Panc1 (cell line): ENCODE measurements around the gene HDGFL2. TPM values are rescaled to one million over a fixed set of nuclear protein-coding genes. Genes with fewer than 3 reads are reported as not detected.

Experiments used
- ATAC-seq: fragments of 200-7000 bp; cut with Tn5 transposase; 2 replicates; pipeline ENCODE4 v1.9.1; 2020; ENCODE audit warnings: mild to moderate bottlenecking, moderate library complexity
- BruUV-seq: library from RNA; stranded (reverse); fragments of 400-500 nt; replicated peaks from 2 replicates; lab custom pipeline; 2021; lab: Mats Ljungman, UMichigan
- CTCF ChIA-PET: fragments of 300-600 bp; sonication (Branson Sonifier 250); formaldehyde crosslinking; loops from one replicate; lab custom pipeline; 2022; ENCODE audit warnings: antibody characterized with exemption; lab: Charles Lee
- POLR2A ChIA-PET: fragments of 300-600 bp; sonication (Branson Sonifier 250); formaldehyde crosslinking; loops from one replicate; lab custom pipeline; 2022; ENCODE audit warnings: antibody characterized with exemption; lab: Charles Lee
- DNase-seq: peaks from one replicate; pipeline ENCODE4 v3.0.0-alpha.2; 2010; ENCODE audit warnings: low read depth, low spot score
- H3K27ac ChIP-seq: 2 replicates; pipeline ENCODE4 v1.5.1; 2011; ENCODE audit warnings: mild to moderate bottlenecking, low read length, inconsistent platforms
- H3K27me3 ChIP-seq: fragments of 200-500 bp; sonication (Bioruptor generic); 2 replicates; pipeline ENCODE4 v1.6.0; 2014; ENCODE audit warnings: low read length, inconsistent platforms; ENCODE audit not compliant: control insufficient read depth, insufficient read depth
- H3K36me3 ChIP-seq: fragments of 200-500 bp; sonication (Bioruptor generic); 2 replicates; pipeline ENCODE4 v1.5.1; 2014; ENCODE audit warnings: inconsistent platforms, mild to moderate bottlenecking, low read length, moderate library complexity; ENCODE audit not compliant: control insufficient read depth, insufficient read depth
- H3K4me1 ChIP-seq: 2 replicates; pipeline ENCODE4 v1.5.1; 2011; ENCODE audit warnings: inconsistent platforms, mild to moderate bottlenecking, low read length, moderate library complexity; ENCODE audit not compliant: control insufficient read depth, insufficient read depth
- H3K4me3 ChIP-seq, 2 experiments: 2 replicates each; pipeline ENCODE4 v1.5.1; 2011 to 2012; ENCODE audit warnings: low read depth in 2 of 2, low read length in 2 of 2, mild to moderate bottlenecking in 2 of 2, inconsistent platforms in 1 of 2, moderate library complexity in 1 of 2
- H3K9me3 ChIP-seq: fragments of 200-500 bp; sonication (Bioruptor generic); 2 replicates; pipeline ENCODE4 v1.5.1; 2014; ENCODE audit warnings: low read depth, mild to moderate bottlenecking, inconsistent platforms, low read length, moderate library complexity; ENCODE audit not compliant: control insufficient read depth, insufficient read depth
- CTCF ChIP-seq: fragments of 450-650 bp; IDR thresholded peaks from 2 replicates; pipeline ENCODE4 v1.5.1; 2017; ENCODE audit warnings: mild to moderate bottlenecking
- POLR2AphosphoS5 ChIP-seq: IDR thresholded peaks from 2 replicates; pipeline ENCODE4 v1.6.1; 2012; ENCODE audit warnings: mild to moderate bottlenecking, low read depth, low read length, moderate library complexity
- REST ChIP-seq, 2 experiments: IDR thresholded peaks; 2 replicates each; pipeline ENCODE4 v1.6.1; 2011 to 2012; ENCODE audit warnings: low read depth in 2 of 2, control low read depth in 1 of 2, low read length in 1 of 2, mild to moderate bottlenecking in 1 of 2, moderate library complexity in 1 of 2; ENCODE audit not compliant: insufficient read depth in 1 of 2
- SIN3A ChIP-seq: IDR thresholded peaks from 2 replicates; pipeline ENCODE4 v1.6.1; 2012; ENCODE audit warnings: low read depth, mild to moderate bottlenecking, low read length, moderate library complexity, borderline replicate concordance; ENCODE audit not compliant: insufficient read depth
- TCF7L2 ChIP-seq: IDR thresholded peaks from 2 replicates; pipeline ENCODE4 v1.6.1; 2011; ENCODE audit warnings: mild to moderate bottlenecking, low read depth, low read length, inconsistent platforms
- in situ Hi-C: cut with HindIII; loops from 2 replicates; pipeline ENCODE4 v1.10.0; 2016; ENCODE audit warnings: low sequenced_read_pairs, low pct_unique_long_range_greater_than_20kb
- intact Hi-C: fragments of 100-400 bp; cut with micrococcal nuclease; formaldehyde crosslinking; loops from one replicate; pipeline ENCODE4 v1.10.0; 2022; ENCODE audit not compliant: unreplicated experiment
- total RNA-seq: library from RNA; stranded (reverse); gene quantifications from one replicate; pipeline ENCODE4 v1.2.1, GENCODE V29; 2021; ENCODE audit not compliant: unreplicated experiment

The HDGFL2 gene
- total RNA-seq, 1 experiment from 2014 or later, result 56.9 TPM

- Histone ChIP-seq H3K9me3 (no peaks in the 10 kb centered on the region), H3K4me1 (peaks cover 5% of the 10 kb centered on the region; the same call in 1 of the 2 replicates), H3K4me3 (no peak overlapping the region), H3K36me3 (no peaks in the 10 kb centered on the region), H3K27ac (no peak overlapping the region), H3K27me3 (no peaks in the 10 kb centered on the region)
- POLR2A ChIA-PET, result no interaction called here
- in situ Hi-C loops, result no loop called here
- CTCF ChIA-PET, result no interaction called here
- BruUV-seq, result no TSS peak
- no peak for ATAC-seq
- intact Hi-C loops, result no loop called here
- DNase-seq, result no peak
- no peak for TF ChIP-seq TCF7L2
- TF ChIP-seq CTCF, result no peak
- TF ChIP-seq REST (IDR thresholded peaks at IDR 0.05; ENCODE audit: insufficient read depth in 1 of 2, low read depth in 2 of 2, low read length in 1 of 2), result no peak
- TF ChIP-seq SIN3A, result no peak
- no peak for TF ChIP-seq POLR2AphosphoS5
Observed at GRCh38 chr19:4533334-4533733, 61.2 kb downstream of the HDGFL2 start.

DNA sequence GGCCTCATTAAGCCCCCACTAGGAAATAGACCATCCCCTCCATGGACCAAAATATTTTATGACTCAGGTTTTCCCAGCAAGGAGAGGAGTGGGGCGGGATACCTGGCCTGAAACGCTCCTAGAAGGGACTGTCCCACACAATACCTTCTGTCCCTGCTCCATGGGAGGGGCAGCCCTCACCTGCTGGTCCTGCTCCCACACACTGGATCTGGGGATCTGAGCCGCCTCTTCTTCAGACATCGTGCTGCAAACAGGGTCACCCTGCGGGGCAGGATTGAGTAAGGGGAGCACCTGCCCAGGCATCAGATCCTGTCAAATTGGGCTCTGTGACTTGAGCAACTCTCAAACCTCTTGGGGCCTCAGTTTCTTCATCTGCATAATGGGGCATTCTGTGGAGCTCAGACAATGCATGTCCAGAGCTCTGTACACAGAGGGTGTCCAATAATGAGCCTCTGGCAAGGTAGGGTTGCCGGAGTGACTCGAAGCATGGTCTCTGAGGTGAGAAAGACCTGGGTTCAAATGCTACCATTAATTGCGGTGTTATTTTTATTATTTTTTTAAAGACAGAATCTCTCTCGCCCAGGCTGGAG is 61.8 kb downstream of the HDGFL2 start:
- POLR2A ChIA-PET, result interaction anchor here (0.6 kb wide), 1 partner anchor 660 kb away, joined by 3 read pairs; no protein-coding TSS in a partner anchor

More for the DNA sequence above, 61.8 kb downstream of the HDGFL2 start:
- BruUV-seq, result no TSS peak
- intact Hi-C loops, result no loop called here
- no peaks in the 10 kb centered on the region for H3K36me3 ChIP-seq
- H3K4me1 ChIP-seq, result peaks cover 5% of the 10 kb centered on the region; the same call in 1 of the 2 replicates
- H3K27me3 ChIP-seq, result no peaks in the 10 kb centered on the region
- no peak for ATAC-seq
- no peak overlapping the region for H3K4me3 ChIP-seq
- no peak for DNase-seq
- TF ChIP-seq TCF7L2 (no peak), CTCF (no peak), POLR2AphosphoS5 (no peak), REST (IDR thresholded peaks at IDR 0.05; ENCODE audit: insufficient read depth in 1 of 2, low read depth in 2 of 2, low read length in 1 of 2) (no peak), SIN3A (no peak)
- CTCF ChIA-PET, result interaction anchor here (1.4 to 2.2 kb wide), 3 partner anchors 8 to 11 kb away, joined by 4 to 11 read pairs (median 8); no protein-coding TSS in a partner anchor
- no peak overlapping the region for H3K27ac ChIP-seq
- in situ Hi-C loops, result no loop called here
- no peaks in the 10 kb centered on the region for H3K9me3 ChIP-seq
